COR-L47 (cell line): ENCODE results near the gene NDFIP1.
"Not testable (repeated sequence)": the region's sequence is repeated elsewhere in the genome, so short reads cannot be mapped to it uniquely, and the experiment has no call there.

Experiments used
- DNase-seq: peaks from one replicate; lab custom pipeline; 2025; lab: John Stamatoyannopoulos, UW

Gene NDFIP1

GRCh38 chr5:142154449-142154841 lies 45.9 kb downstream of the NDFIP1 start:
- DNase-seq, result not testable (repeated sequence)

- DNase-seq, result no peak
Observed at GRCh38 chr5:142156839-142157463, 48.4 kb downstream of the NDFIP1 start.

- no peak for DNase-seq
Observed at GRCh38 chr5:142159354-142159753, 50.8 kb downstream of the NDFIP1 start.

GRCh38 chr5:142164315-142164714 lies 55.7 kb downstream of the NDFIP1 start:
- DNase-seq, result no peak

- DNase-seq, result no peak
Observed at GRCh38 chr5:142166754-142167153, 58.2 kb downstream of the NDFIP1 start.

- DNase-seq, result no peak
Observed at GRCh38 chr5:142167458-142167857, 58.9 kb downstream of the NDFIP1 start.

- no peak for DNase-seq
Observed at GRCh38 chr5:142168365-142168764, 59.8 kb downstream of the NDFIP1 start.

- no peak for DNase-seq
Observed at GRCh38 chr5:142170254-142170953, 61.8 kb downstream of the NDFIP1 start.

- DNase-seq, result no peak
Observed at GRCh38 chr5:142171270-142171669, 62.7 kb downstream of the NDFIP1 start.

GRCh38 chr5:142175039-142175438 lies 66.5 kb downstream of the NDFIP1 start:
- no peak for DNase-seq

- DNase-seq, result no peak
Observed at GRCh38 chr5:142175461-142176142, 67.0 kb downstream of the NDFIP1 start.

- DNase-seq, result no peak
Observed at GRCh38 chr5:142176255-142176654, 67.7 kb downstream of the NDFIP1 start.

- no peak for DNase-seq
Observed at GRCh38 chr5:142178651-142179050, 70.1 kb downstream of the NDFIP1 start.

GRCh38 chr5:142179776-142180387 lies 71.3 kb downstream of the NDFIP1 start:
- DNase-seq, result no peak

- DNase-seq, result no peak
Observed at GRCh38 chr5:142181096-142181495, 72.5 kb downstream of the NDFIP1 start.

- no peak for DNase-seq
Observed at GRCh38 chr5:142181547-142182163, 73.1 kb downstream of the NDFIP1 start.

- DNase-seq, result no peak
Observed at GRCh38 chr5:142182840-142183239, 74.3 kb downstream of the NDFIP1 start.

- DNase-seq, result no peak
Observed at GRCh38 chr5:142183561-142183960, 75.0 kb downstream of the NDFIP1 start.

GRCh38 chr5:142184988-142185387 lies 76.4 kb downstream of the NDFIP1 start:
- no peak for DNase-seq

GRCh38 chr5:142186514-142186856 lies 77.9 kb downstream of the NDFIP1 start:
- DNase-seq, result no peak

- no peak for DNase-seq
Observed at GRCh38 chr5:142186857-142187594, 78.4 kb downstream of the NDFIP1 start.

- DNase-seq, result not testable (repeated sequence)
Observed at GRCh38 chr5:142188691-142189090, 80.1 kb downstream of the NDFIP1 start.
